IMR-90 (cell line): ENCODE measurements around the gene LUZP1. TPM values are rescaled to one million over a fixed set of nuclear protein-coding genes. Genes with fewer than 3 reads are reported as not detected.

ENCODE experiments used
- ATAC-seq: fragments of 200-7000 bp; cut with Tn5 transposase; 2 replicates; pipeline ENCODE4 v1.9.1; 2020; ENCODE audit warnings: low read depth, mild to moderate bottlenecking, moderate library complexity
- BruUV-seq: library from RNA; stranded (reverse); fragments of 400-500 nt; replicated peaks from 2 replicates; lab custom pipeline; 2021; lab: Mats Ljungman, UMichigan
- CTCF ChIA-PET: fragments of 300-600 bp; formaldehyde crosslinking; extraction: SDS; loops from one replicate; lab custom pipeline; 2021; ENCODE audit warnings: antibody characterized with exemption; lab: Yijun Ruan, JAX
- POLR2A ChIA-PET: fragments of 300-600 bp; sonication (Branson Sonifier 250); formaldehyde crosslinking; loops from one replicate; lab custom pipeline; 2022; ENCODE audit warnings: antibody characterized with exemption; ENCODE audit not compliant: unreplicated experiment; lab: Charles Lee
- DNase-seq: peaks from one replicate; pipeline ENCODE4 v3.0.0; 2013
- H2AFZ ChIP-seq: replicated peaks from 2 replicates; pipeline ENCODE3; 2013; ENCODE audit warnings: low read length, mild to moderate bottlenecking; ENCODE audit not compliant: poor library complexity
- H2AK5ac ChIP-seq: 2 replicates; pipeline ENCODE4 v1.6.1; 2013; ENCODE audit warnings: low read depth, low read length, inconsistent platforms
- H2AK9ac ChIP-seq: replicated peaks from 2 replicates; pipeline ENCODE3; 2013; ENCODE audit warnings: mild to moderate bottlenecking, low read depth, low read length, moderate library complexity; ENCODE audit not compliant: poor library complexity
- H2BK120ac ChIP-seq: 2 replicates; pipeline ENCODE4 v1.6.1; 2013; ENCODE audit warnings: low read depth, low read length, inconsistent platforms
- H2BK15ac ChIP-seq: 3 replicates; pipeline ENCODE4 v1.6.1; 2013; ENCODE audit warnings: low read depth, low read length, inconsistent platforms
- H2BK20ac ChIP-seq: 2 replicates; pipeline ENCODE4 v1.6.1; 2013; ENCODE audit warnings: low read depth, mild to moderate bottlenecking, inconsistent platforms, low read length, moderate library complexity
- H2BK5ac ChIP-seq: 2 replicates; pipeline ENCODE4 v1.6.1; 2013; ENCODE audit warnings: mild to moderate bottlenecking, low read depth, low read length, inconsistent platforms; ENCODE audit not compliant: poor library complexity, severe bottlenecking
- H3K14ac ChIP-seq: replicated peaks from 2 replicates; pipeline ENCODE4 v1.6.1; 2013; ENCODE audit warnings: low read depth, low read length, inconsistent platforms
- H3K18ac ChIP-seq: 2 replicates; pipeline ENCODE4 v1.6.1; 2013; ENCODE audit warnings: low read depth, low read length, control low read depth
- H3K23ac ChIP-seq: 2 replicates; pipeline ENCODE4 v1.6.1; 2013; ENCODE audit warnings: low read depth, low read length, inconsistent platforms
- H3K27ac ChIP-seq: 2 replicates; pipeline ENCODE4 v1.5.1; 2013; ENCODE audit warnings: mild to moderate bottlenecking, control low read depth, low read length; ENCODE audit not compliant: insufficient read depth
- H3K27me3 ChIP-seq: 2 replicates; pipeline ENCODE4 v1.6.1; 2013; ENCODE audit warnings: low read length; ENCODE audit not compliant: control insufficient read depth, insufficient read depth
- H3K36me3 ChIP-seq: 2 replicates; pipeline ENCODE4 v1.6.1; 2013; ENCODE audit warnings: low read length, mixed read lengths; ENCODE audit not compliant: control insufficient read depth, insufficient read depth
- H3K4ac ChIP-seq: 2 replicates; pipeline ENCODE4 v1.6.1; 2013; ENCODE audit warnings: low read depth, low read length, inconsistent platforms
- H3K4me1 ChIP-seq: 2 replicates; pipeline ENCODE4 v1.6.1; 2013; ENCODE audit warnings: low read length, mixed read lengths; ENCODE audit not compliant: control insufficient read depth, insufficient read depth
- H3K4me2 ChIP-seq: 2 replicates; pipeline ENCODE4 v1.6.1; 2013; ENCODE audit warnings: low read depth, mild to moderate bottlenecking, control low read depth, low read length, moderate library complexity
- H3K4me3 ChIP-seq: 2 replicates; pipeline ENCODE4 v1.5.1; 2013; ENCODE audit warnings: low read depth, mild to moderate bottlenecking, control low read depth, low read length, moderate library complexity; ENCODE audit not compliant: insufficient read depth
- H3K56ac ChIP-seq: 2 replicates; pipeline ENCODE4 v1.6.1; 2013; ENCODE audit warnings: low read length, inconsistent platforms; ENCODE audit not compliant: insufficient read depth; ENCODE audit errors: extremely low read depth
- H3K79me1 ChIP-seq, 2 experiments: 2 replicates each; pipeline ENCODE4 v1.6.1; 2013; ENCODE audit warnings: low read length in 2 of 2, inconsistent platforms in 1 of 2, low read depth in 1 of 2
- H3K9ac ChIP-seq: 2 replicates; pipeline ENCODE4 v1.6.1; 2013; ENCODE audit warnings: low read depth, low read length, control low read depth
- H3K9me1 ChIP-seq: 2 replicates; pipeline ENCODE4 v1.6.1; 2013; ENCODE audit warnings: low read length, inconsistent platforms; ENCODE audit not compliant: insufficient read depth
- H3K9me3 ChIP-seq: 2 replicates; pipeline ENCODE4 v1.6.1; 2013; ENCODE audit warnings: low read length; ENCODE audit not compliant: control insufficient read depth, insufficient read depth
- H4K20me1 ChIP-seq: 2 replicates; pipeline ENCODE4 v1.6.1; 2013; ENCODE audit warnings: low read length, inconsistent platforms; ENCODE audit not compliant: insufficient read depth
- H4K5ac ChIP-seq: 2 replicates; pipeline ENCODE4 v1.6.1; 2013; ENCODE audit warnings: mild to moderate bottlenecking, low read depth, low read length, control low read depth
- H4K8ac ChIP-seq, 2 experiments: 2 replicates each; pipeline ENCODE4 v1.6.1; 2013; ENCODE audit warnings: low read depth in 2 of 2, low read length in 2 of 2, control low read depth in 1 of 2, inconsistent platforms in 1 of 2
- H4K91ac ChIP-seq: 2 replicates; pipeline ENCODE4 v1.6.1; 2013; ENCODE audit warnings: low read depth, low read length, inconsistent platforms; ENCODE audit not compliant: insufficient read depth
- FOS ChIP-seq: fragments of 150-350 bp; IDR thresholded peaks from 2 replicates; pipeline ENCODE4 v1.6.1; 2016; ENCODE audit warnings: low read depth, low read length
- MAFK ChIP-seq: IDR thresholded peaks from 2 replicates; pipeline ENCODE4 v1.6.1; 2012; ENCODE audit warnings: low read depth, low read length, improper control_type of control experiment
- WGBS, 2 experiments: methylation state at CpG; one replicate each; pipeline versions ENCODE4 v1.1.5 to v1.1.7; 2013; ENCODE audit warnings: missing lambda C conversion rate in 2 of 2; ENCODE audit not compliant: insufficient read length in 1 of 2; ENCODE audit errors: extremely low coverage in 2 of 2; 5-methylcytosine and 5-hydroxymethylcytosine counted together
- dilution Hi-C: fragments of 300-500 bp; cut with HindIII; formaldehyde crosslinking; loops from one replicate; pipeline ENCODE4 v1.14.3; 2018; ENCODE audit warnings: low sequenced_read_pairs; ENCODE audit not compliant: unreplicated experiment
- in situ Hi-C: fragments of 300-500 bp; cut with MboI; formaldehyde crosslinking; loops from 3 replicates; pipeline ENCODE4 v1.14.3; 2019; ENCODE audit warnings: low sequenced_read_pairs, inconsistent platforms, mixed read lengths
- intact Hi-C: fragments of 100-400 bp; cut with micrococcal nuclease; formaldehyde crosslinking; loops from 2 replicates; pipeline ENCODE4 v1.10.0; 2022
- polyA plus RNA-seq, 3 experiments: library from polyadenylated mRNA; depleted of rRNA; stranded (reverse); fragments of >200 nt; gene quantifications; 2 replicates each; pipeline ENCODE4 v1.2.3, GENCODE V29; 2012; ENCODE audit warnings: low replicate concordance in 1 of 3
- total RNA-seq: library from RNA; depleted of rRNA; stranded (reverse); fragments of >200 nt; gene quantifications from 2 replicates; pipeline ENCODE4 v1.2.3, GENCODE V29; 2012

The LUZP1 gene
- total and polyA plus RNA-seq, 2 of the 4 experiments (the other 2 are of a cell fraction) = 13.1 to 31.7 TPM

DNA sequence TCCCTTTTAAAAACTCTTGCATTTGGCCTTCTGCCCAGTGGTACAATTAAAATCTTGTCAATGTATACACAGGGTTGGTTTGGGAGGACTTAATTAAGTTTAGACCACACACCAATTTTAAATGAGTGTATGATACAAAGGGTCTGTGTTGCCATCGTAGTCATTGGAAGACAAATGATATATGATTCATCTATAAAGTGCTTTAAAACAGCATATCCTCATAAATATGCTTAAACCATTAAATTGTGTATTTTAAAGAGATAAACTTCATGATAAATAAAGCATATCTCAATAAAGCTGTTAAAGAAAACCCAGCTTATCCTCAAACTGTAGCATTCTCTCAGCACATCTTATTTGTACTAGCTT, 69.5 kb downstream of the LUZP1 start:
- POLR2A ChIA-PET = no interaction called here
- no peak overlapping the region for H4K5ac ChIP-seq
- H3K36me3 ChIP-seq = peaks cover 3% of the 10 kb centered on the region
- 0 out of 2 replicates have a peak overlapping the region, but pooled peaks have one; percentile 24 for H3K4ac ChIP-seq
- in situ Hi-C loops = loop anchor here (5.0 kb wide), 1 partner anchor 88 kb away; no protein-coding TSS in a partner anchor
- no peak overlapping the region for H4K8ac ChIP-seq
- no TSS peak for BruUV-seq
- no peak overlapping the region for H2AK9ac ChIP-seq
- no peak overlapping the region for H2BK20ac ChIP-seq
- no peak overlapping the region for H2AFZ ChIP-seq
- H3K27ac ChIP-seq = no peak overlapping the region
- no peak overlapping the region for H3K23ac ChIP-seq
- TF ChIP-seq MAFK = no peak
- no peak for TF ChIP-seq FOS
- dilution Hi-C loops = no loop called here
- no peaks in the 10 kb centered on the region for H3K27me3 ChIP-seq
- H3K9me3 ChIP-seq = no peaks in the 10 kb centered on the region
- H4K20me1 ChIP-seq = peaks cover 64% of the 10 kb centered on the region
- no peak overlapping the region for H3K56ac ChIP-seq
- no peak overlapping the region for H3K9ac ChIP-seq
- H3K4me2 ChIP-seq = no peak overlapping the region
- no peak overlapping the region for H2BK5ac ChIP-seq
- CTCF ChIA-PET = interaction anchor here (0.5 to 2.7 kb wide), 7 partner anchors 42 to 1218 kb away, joined by 3 to 32 read pairs (median 3); no protein-coding TSS in a partner anchor
- peaks cover 18% of the 10 kb centered on the region for H3K4me1 ChIP-seq
- peaks cover 7% of the 10 kb centered on the region for H3K9me1 ChIP-seq
- ATAC-seq (no peak), DNase-seq (no peak)
- H3K14ac ChIP-seq = no peak overlapping the region
- H3K79me1 ChIP-seq = peaks cover 18 to 79% of the 10 kb centered on the region in 2 experiments
- WGBS, 2 experiments = no CpG with 5 or more reads among the region's 1 CpG
- no peak overlapping the region for H3K4me3 ChIP-seq
- no peak overlapping the region for H4K91ac ChIP-seq
- H3K18ac ChIP-seq = no peak overlapping the region
- H2BK15ac ChIP-seq = no peak overlapping the region
- no peak overlapping the region for H2AK5ac ChIP-seq
- no peak overlapping the region; the same call in 1 of the 2 replicates for H2BK120ac ChIP-seq
- intact Hi-C loops = loop anchor here (5.0 kb wide), 1 partner anchor 443 kb away; no protein-coding TSS in a partner anchor
